ENCODE results near the gene SPEM3. TPM values are rescaled to one million over a fixed set of nuclear protein-coding genes. Genes with fewer than 3 reads are reported as not detected.

The SPEM3 gene
- total and polyA plus RNA-seq, 10 of the 15 experiments (the other 5 are each of a cell fraction or from before 2014, with no cell fraction given), result not detected

DNA sequence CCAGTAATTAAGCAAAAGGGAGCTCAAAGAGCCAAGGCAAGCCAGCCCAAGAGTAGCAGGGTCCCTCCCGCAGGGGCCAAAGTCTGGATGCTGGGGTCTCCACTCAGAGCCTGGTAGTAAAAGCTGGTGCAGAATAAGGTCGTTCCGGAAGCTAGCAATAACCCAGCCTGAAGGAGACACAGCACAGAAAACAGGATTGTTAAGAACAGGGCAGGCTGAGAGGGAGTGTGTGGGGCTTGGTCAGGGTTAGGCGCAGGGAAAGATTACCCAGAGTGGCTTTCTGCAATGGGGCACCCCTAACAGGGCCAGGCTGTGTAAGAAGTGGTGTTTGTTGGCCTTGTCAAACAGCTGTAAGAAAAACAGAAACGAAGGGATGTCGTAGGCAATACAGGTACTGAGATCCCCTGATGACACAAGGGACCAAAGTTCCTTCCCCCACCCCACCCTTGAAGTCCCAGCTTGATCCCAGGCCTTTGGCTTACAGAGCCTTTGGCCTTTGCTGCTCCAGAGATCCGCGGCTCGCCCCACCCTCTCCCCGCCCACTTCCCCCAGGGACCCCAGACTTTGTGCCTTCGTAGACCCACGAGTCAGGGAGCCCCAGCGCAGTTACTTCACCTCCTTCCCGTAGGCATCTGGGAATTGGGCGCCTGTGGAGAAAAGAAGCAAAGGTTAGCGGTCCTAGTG, 25.5 kb upstream of the SPEM3 start:
- DNase-seq (ENCODE audit: low read depth, low spot score) (no peak), FAIRE-seq (no peak), ATAC-seq (peak; percentile 4; the same call in 2 of the 3 replicates)
- Histone ChIP-seq H3K27me3 (replicated peaks in 1 of 2; ENCODE audit: control insufficient read depth in 2 of 2, insufficient read depth in 2 of 2, low read length in 1 of 2) (peaks cover 0 to 6% of the 10 kb centered on the region in 2 experiments; a peak in 2 of 4 replicates), H3K27ac (ENCODE audit: control insufficient read depth, insufficient read depth) (peak overlapping the region; percentile 50), H3K4me1 (ENCODE audit: control insufficient read depth, insufficient read depth, low read length) (peaks cover 3% of the 10 kb centered on the region; the same call in 1 of the 2 replicates), H3K4me3 (peak overlapping the region; percentile 85), H4K20me1 (ENCODE audit: control insufficient read depth, insufficient read depth) (no peaks in the 10 kb centered on the region), H3K4me2 (ENCODE audit: control insufficient read depth, insufficient read depth) (peak overlapping the region; percentile 70), H3K9me3 (replicated peaks; ENCODE audit: control insufficient read depth, insufficient read depth, low read length) (no peaks in the 10 kb centered on the region), H3K36me3 (ENCODE audit: control insufficient read depth in 2 of 2, insufficient read depth in 2 of 2, low read length in 1 of 2) (no peaks in the 10 kb centered on the region), H3K79me2 (ENCODE audit: control insufficient read depth, insufficient read depth, low read length) (peaks cover 2% of the 10 kb centered on the region), H3K9ac (ENCODE audit: control insufficient read depth, insufficient read depth, low read length) (peak overlapping the region; percentile 87), H2AFZ (ENCODE audit: control insufficient read depth, low read depth, low read length) (peak overlapping the region; percentile 86)
- ChIA-PET SMC1A (ENCODE audit: uncharacterized antibody, unreplicated experiment) (interaction anchor here (1.2 to 2.2 kb wide), 5 partner anchors 31 to 83 kb away, joined by 3 to 8 read pairs (median 4); partner anchors contain the start of gene TMEM102), CTCF (interaction anchor here (0.8 to 2.1 kb wide), 4 partner anchors 32 to 157 kb away, joined by 3 to 8 read pairs (median 4); partner anchors contain the start of genes ACAP1 and TMEM102), RAD21 (ENCODE audit: unreplicated experiment) (interaction anchor here (0.8 to 2.2 kb wide), 8 partner anchors 9 to 284 kb away, joined by 3 to 13 read pairs (median 5); partner anchors contain the start of genes ACADVL, PLSCR3, SAT2 and TMEM102), POLR2A (interaction anchor here (0.5 to 2.7 kb wide), 15 partner anchors 8 to 284 kb away, joined by 3 to 23 read pairs (median 6); partner anchors contain the start of genes ACAP1, CD68, FGF11 and NEURL4)
- TSS peak; percentile 91 for BruUV-seq (replicated peaks)
- no peak for TF ChIP-seq RUNX3 (IDR thresholded peaks at IDR 0.05; ENCODE audit: low read length)
- TF ChIP-seq NR2C1 (IDR thresholded peaks at IDR 0.05), result no peak
- no peak for TF ChIP-seq GATAD2B (conservative IDR thresholded peaks at IDR 0.05; ENCODE audit: low read depth)
- in situ Hi-C loops (cut with MboI) (no loop called here), intact Hi-C loops (cut with micrococcal nuclease; ENCODE audit: unreplicated experiment) (loop anchor here (5.0 kb wide), 1 partner anchor 34 kb away; the partner anchor contains the start of genes FGF11 and TMEM102)
- 15% methylated on average over 10 of the region's 16 CpGs for WGBS (ENCODE audit: insufficient coverage, insufficient replicate concordance, low lambda C conversion rate, missing lambda C conversion rate)

DNA sequence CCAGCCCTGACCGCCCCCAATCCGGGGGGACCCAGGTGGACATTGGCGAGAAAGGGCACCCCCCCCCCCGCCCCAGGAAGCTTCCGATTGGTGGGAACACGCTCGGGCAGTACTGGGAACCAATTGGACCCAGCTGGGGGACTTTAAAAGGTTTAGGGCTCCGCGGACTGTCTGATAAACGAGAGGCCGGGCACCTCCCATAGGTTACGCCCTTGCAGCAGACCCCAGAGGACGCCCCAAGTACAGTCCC, 25.0 kb upstream of the SPEM3 start:
- Histone ChIP-seq H3K4me2 (ENCODE audit: control insufficient read depth, insufficient read depth) (peak overlapping the region; percentile 70), H2AFZ (ENCODE audit: control insufficient read depth, low read depth, low read length) (peak overlapping the region; percentile 86), H3K4me1 (ENCODE audit: control insufficient read depth, insufficient read depth, low read length) (peaks cover 3% of the 10 kb centered on the region; the same call in 1 of the 2 replicates), H3K79me2 (ENCODE audit: control insufficient read depth, insufficient read depth, low read length) (peaks cover 2% of the 10 kb centered on the region), H4K20me1 (ENCODE audit: control insufficient read depth, insufficient read depth) (no peaks in the 10 kb centered on the region), H3K36me3 (ENCODE audit: control insufficient read depth in 2 of 2, insufficient read depth in 2 of 2, low read length in 1 of 2) (no peaks in the 10 kb centered on the region), H3K27me3 (replicated peaks in 1 of 2; ENCODE audit: control insufficient read depth in 2 of 2, insufficient read depth in 2 of 2, low read length in 1 of 2) (peaks cover 0 to 6% of the 10 kb centered on the region in 2 experiments; a peak in 2 of 4 replicates), H3K27ac (ENCODE audit: control insufficient read depth, insufficient read depth) (peak overlapping the region; percentile 50), H3K4me3 (peak overlapping the region; percentile 85), H3K9ac (ENCODE audit: control insufficient read depth, insufficient read depth, low read length) (peak overlapping the region; percentile 87), H3K9me3 (replicated peaks; ENCODE audit: control insufficient read depth, insufficient read depth, low read length) (no peaks in the 10 kb centered on the region)
- ChIA-PET POLR2A (interaction anchor here (0.5 to 2.7 kb wide), 19 partner anchors 9 to 1032 kb away, joined by 3 to 23 read pairs (median 4); partner anchors contain the start of genes ACAP1, CD68, FGF11 and NEURL4), SMC1A (ENCODE audit: uncharacterized antibody, unreplicated experiment) (interaction anchor here (0.8 to 2.2 kb wide), 7 partner anchors 31 to 283 kb away, joined by 3 to 8 read pairs (median 3); partner anchors contain the start of genes SAT2, TMEM102 and TP53), RAD21 (ENCODE audit: unreplicated experiment) (interaction anchor here (0.6 to 2.2 kb wide), 12 partner anchors 9 to 818 kb away, joined by 3 to 13 read pairs (median 4); partner anchors contain the start of genes ACADVL, ACAP1, PLSCR3 and TMEM102), CTCF (interaction anchor here (0.8 to 2.1 kb wide), 4 partner anchors 32 to 111 kb away, joined by 3 to 8 read pairs (median 4); partner anchors contain the start of genes ACAP1 and TMEM102)
- TF ChIP-seq FOXM1 (IDR thresholded peaks at IDR 0.05; ENCODE audit: low read depth, low read length) (no peak), RBBP5 (conservative IDR thresholded peaks at IDR 0.05) (no peak), ZNF207 (IDR thresholded peaks at IDR 0.05; ENCODE audit: borderline replicate concordance) (no peak), BHLHE40 (IDR thresholded peaks at IDR 0.05; ENCODE audit: borderline replicate concordance in 1 of 2, low read depth in 2 of 2, low read length in 1 of 2) (0 out of 4 replicates have a peak, but pooled peaks of 1 of the 2 experiments have one; percentile 20), LARP7 (IDR thresholded peaks at IDR 0.05) (no peak), SMARCA5 (IDR thresholded peaks at IDR 0.05) (0 out of 2 replicates have a peak, but pooled peaks have one; percentile 22)
- TF ChIP-seq, protein P1, sequence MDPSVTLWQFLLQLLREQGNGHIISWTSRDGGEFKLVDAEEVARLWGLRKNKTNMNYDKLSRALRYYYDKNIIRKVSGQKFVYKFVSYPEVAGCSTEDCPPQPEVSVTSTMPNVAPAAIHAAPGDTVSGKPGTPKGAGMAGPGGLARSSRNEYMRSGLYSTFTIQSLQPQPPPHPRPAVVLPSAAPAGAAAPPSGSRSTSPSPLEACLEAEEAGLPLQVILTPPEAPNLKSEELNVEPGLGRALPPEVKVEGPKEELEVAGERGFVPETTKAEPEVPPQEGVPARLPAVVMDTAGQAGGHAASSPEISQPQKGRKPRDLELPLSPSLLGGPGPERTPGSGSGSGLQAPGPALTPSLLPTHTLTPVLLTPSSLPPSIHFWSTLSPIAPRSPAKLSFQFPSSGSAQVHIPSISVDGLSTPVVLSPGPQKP (IDR thresholded peaks at IDR 0.05; ENCODE audit: low read depth, low read length), result peak; percentile 42; the same call in 1 of the 2 replicates
- ATAC-seq (peak; percentile 53), FAIRE-seq (no peak), DNase-seq (ENCODE audit: low read depth, low spot score) (no peak)
- intact Hi-C loops (cut with micrococcal nuclease; ENCODE audit: unreplicated experiment), result loop anchor here (5.0 kb wide), 1 partner anchor 34 kb away; the partner anchor contains the start of genes FGF11 and TMEM102
- no TSS peak for BruUV-seq (replicated peaks)
- in situ Hi-C loops (cut with MboI), result no loop called here
- WGBS (ENCODE audit: insufficient coverage, insufficient replicate concordance, low lambda C conversion rate, missing lambda C conversion rate), result under 1% methylated on average over 13 of the region's 13 CpGs

Data from GM12878 (cell line).